ENCODE measurements around the gene TOR2A.

DNA sequence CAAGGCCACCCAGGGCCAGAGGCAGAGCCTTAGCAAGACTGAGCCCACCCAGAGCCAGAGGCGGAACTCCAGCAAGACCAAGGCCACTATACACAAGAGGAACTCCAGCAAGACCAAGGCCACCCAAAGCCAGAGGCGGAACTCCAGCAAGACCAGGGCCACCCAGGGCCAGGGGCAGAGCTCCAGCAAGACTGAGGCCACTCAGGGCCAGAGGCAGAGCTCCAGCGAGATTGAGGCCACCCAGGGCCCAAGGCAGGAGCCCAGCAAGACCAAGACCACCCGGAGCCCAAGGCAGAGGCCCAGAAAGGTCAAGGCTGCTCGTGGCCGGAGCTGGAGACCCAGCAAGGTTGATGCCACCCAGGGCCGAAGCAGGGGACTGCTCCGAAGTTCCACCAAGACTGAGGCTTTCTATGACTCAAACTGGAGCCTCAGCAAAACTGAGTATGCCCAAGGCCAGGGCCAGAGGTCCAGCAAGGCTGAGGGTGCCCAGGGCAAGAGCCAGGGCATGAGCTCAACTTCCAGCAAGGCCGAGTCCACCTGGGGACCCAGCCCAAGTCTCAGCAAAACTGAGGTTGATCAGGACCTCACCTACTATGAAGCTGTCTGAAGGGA lies 4.2 kb downstream of the TOR2A start:
- TF ChIP-seq, protein P1, sequence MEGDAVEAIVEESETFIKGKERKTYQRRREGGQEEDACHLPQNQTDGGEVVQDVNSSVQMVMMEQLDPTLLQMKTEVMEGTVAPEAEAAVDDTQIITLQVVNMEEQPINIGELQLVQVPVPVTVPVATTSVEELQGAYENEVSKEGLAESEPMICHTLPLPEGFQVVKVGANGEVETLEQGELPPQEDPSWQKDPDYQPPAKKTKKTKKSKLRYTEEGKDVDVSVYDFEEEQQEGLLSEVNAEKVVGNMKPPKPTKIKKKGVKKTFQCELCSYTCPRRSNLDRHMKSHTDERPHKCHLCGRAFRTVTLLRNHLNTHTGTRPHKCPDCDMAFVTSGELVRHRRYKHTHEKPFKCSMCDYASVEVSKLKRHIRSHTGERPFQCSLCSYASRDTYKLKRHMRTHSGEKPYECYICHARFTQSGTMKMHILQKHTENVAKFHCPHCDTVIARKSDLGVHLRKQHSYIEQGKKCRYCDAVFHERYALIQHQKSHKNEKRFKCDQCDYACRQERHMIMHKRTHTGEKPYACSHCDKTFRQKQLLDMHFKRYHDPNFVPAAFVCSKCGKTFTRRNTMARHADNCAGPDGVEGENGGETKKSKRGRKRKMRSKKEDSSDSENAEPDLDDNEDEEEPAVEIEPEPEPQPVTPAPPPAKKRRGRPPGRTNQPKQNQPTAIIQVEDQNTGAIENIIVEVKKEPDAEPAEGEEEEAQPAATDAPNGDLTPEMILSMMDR (IDR thresholded peaks at IDR 0.05; ENCODE audit: extremely low read depth in 1 of 2, insufficient read depth in 1 of 2, low read depth in 1 of 2, low read length in 2 of 2): no peak
- no peak for TF ChIP-seq POLR2AphosphoS5 (IDR thresholded peaks at IDR 0.05; ENCODE audit: insufficient read depth, low read depth, low read length)
- TF ChIP-seq MYC (IDR thresholded peaks at IDR 0.05; ENCODE audit: low read depth, low read length): no peak

Measured in endothelial cell of umbilical vein (primary cell).